Neutrophil (primary cell): ENCODE data around the gene SLC13A3.

Source experiments
- H3K27ac ChIP-seq: fragments of 200-600 bp; sonication (generic); 2 replicates; pipeline ENCODE4 v1.5.1; 2016; ENCODE audit warnings: mild to moderate bottlenecking, moderate library complexity
- H3K27me3 ChIP-seq: fragments of 200-600 bp; sonication (generic); 2 replicates; pipeline ENCODE4 v1.6.0; 2016; ENCODE audit warnings: mild to moderate bottlenecking
- H3K36me3 ChIP-seq: fragments of 200-600 bp; sonication (generic); 2 replicates; pipeline ENCODE4 v1.5.1; 2017
- H3K4me1 ChIP-seq, 2 experiments: fragments of 200-600 bp in 1 of 2; sonication (generic) in 1 of 2; 1 replicate in 1 of 2; 2 replicates in 1 of 2; pipeline versions ENCODE4 v1.5.1 to v1.6.1; 2013 to 2016; ENCODE audit warnings: low read depth in 1 of 2, low read length in 1 of 2, mild to moderate bottlenecking in 1 of 2, moderate library complexity in 1 of 2; ENCODE audit not compliant: control insufficient read depth in 1 of 2, insufficient read depth in 1 of 2
- H3K4me3 ChIP-seq, 2 experiments: fragments of 200-600 bp in 1 of 2; sonication (generic) in 1 of 2; 1 replicate in 1 of 2; 2 replicates in 1 of 2; pipeline ENCODE4 v1.5.1; 2013 to 2016; ENCODE audit warnings: low read depth in 1 of 2, low read length in 1 of 2, mild to moderate bottlenecking in 1 of 2, moderate library complexity in 1 of 2
- H3K9me3 ChIP-seq: fragments of 200-600 bp; sonication (generic); 2 replicates; pipeline ENCODE4 v1.5.1; 2016
- TF ChIP-seq, protein P1 (sequence below): fragments of 200-600 bp; sonication (generic); IDR thresholded peaks from 2 replicates; pipeline ENCODE4 v1.5.1; 2016; ENCODE audit warnings: antibody characterized with exemption

Gene SLC13A3

DNA sequence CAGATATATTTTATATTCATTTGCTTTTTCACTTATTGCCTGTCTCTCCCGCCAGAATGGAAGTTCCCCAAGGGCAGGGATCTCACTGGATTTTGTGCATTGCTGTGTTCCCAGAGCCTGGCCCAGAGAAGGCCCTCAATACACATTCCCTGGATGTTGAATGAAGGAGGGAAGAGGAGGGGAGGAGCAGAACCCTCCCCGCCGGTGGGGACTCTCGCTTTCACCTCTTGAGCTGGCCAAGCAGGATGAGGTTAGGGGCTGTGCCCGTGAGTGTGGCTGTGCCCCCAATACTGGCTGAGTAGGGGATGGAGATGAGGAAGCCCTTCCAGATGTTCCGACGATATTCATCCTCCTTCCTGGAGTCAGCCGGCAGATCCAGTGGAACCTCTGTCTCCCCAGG is 55.3 kb downstream of the SLC13A3 start:
- Histone ChIP-seq H3K9me3 (no peaks in the 10 kb centered on the region), H3K27ac (no peak overlapping the region), H3K36me3 (no peaks in the 10 kb centered on the region), H3K27me3 (peaks cover 15% of the 10 kb centered on the region), H3K4me1 (no peaks in the 10 kb centered on the region), H3K4me3 (no peak overlapping the region)
- TF ChIP-seq, protein P1, sequence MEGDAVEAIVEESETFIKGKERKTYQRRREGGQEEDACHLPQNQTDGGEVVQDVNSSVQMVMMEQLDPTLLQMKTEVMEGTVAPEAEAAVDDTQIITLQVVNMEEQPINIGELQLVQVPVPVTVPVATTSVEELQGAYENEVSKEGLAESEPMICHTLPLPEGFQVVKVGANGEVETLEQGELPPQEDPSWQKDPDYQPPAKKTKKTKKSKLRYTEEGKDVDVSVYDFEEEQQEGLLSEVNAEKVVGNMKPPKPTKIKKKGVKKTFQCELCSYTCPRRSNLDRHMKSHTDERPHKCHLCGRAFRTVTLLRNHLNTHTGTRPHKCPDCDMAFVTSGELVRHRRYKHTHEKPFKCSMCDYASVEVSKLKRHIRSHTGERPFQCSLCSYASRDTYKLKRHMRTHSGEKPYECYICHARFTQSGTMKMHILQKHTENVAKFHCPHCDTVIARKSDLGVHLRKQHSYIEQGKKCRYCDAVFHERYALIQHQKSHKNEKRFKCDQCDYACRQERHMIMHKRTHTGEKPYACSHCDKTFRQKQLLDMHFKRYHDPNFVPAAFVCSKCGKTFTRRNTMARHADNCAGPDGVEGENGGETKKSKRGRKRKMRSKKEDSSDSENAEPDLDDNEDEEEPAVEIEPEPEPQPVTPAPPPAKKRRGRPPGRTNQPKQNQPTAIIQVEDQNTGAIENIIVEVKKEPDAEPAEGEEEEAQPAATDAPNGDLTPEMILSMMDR, result no peak

DNA sequence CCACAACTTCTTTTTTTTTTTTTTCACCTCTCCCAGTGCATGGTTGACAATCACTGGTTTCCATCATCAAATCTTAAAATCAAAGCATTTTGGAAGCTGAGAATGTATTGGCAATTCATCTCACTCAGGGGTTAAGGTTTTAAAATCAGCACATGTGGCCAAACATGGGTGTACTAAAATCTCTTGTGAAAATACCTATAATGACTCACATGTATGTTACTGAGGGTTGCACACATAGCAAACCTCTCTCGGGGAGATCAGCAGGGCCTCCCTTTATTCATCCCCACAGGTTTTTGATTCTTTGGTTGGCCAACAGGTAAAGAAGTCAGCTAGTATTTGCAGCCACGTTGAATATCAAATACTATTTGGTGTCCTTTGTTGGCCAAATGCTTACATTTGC is 56.5 kb downstream of the SLC13A3 start:
- no peak overlapping the region for H3K4me3 ChIP-seq
- TF ChIP-seq, protein P1, result no peak
- no peak overlapping the region for H3K27ac ChIP-seq
- peaks cover 15% of the 10 kb centered on the region for H3K27me3 ChIP-seq
- no peaks in the 10 kb centered on the region for H3K9me3 ChIP-seq
- H3K36me3 ChIP-seq, result no peaks in the 10 kb centered on the region
- H3K4me1 ChIP-seq, result no peaks in the 10 kb centered on the region

DNA sequence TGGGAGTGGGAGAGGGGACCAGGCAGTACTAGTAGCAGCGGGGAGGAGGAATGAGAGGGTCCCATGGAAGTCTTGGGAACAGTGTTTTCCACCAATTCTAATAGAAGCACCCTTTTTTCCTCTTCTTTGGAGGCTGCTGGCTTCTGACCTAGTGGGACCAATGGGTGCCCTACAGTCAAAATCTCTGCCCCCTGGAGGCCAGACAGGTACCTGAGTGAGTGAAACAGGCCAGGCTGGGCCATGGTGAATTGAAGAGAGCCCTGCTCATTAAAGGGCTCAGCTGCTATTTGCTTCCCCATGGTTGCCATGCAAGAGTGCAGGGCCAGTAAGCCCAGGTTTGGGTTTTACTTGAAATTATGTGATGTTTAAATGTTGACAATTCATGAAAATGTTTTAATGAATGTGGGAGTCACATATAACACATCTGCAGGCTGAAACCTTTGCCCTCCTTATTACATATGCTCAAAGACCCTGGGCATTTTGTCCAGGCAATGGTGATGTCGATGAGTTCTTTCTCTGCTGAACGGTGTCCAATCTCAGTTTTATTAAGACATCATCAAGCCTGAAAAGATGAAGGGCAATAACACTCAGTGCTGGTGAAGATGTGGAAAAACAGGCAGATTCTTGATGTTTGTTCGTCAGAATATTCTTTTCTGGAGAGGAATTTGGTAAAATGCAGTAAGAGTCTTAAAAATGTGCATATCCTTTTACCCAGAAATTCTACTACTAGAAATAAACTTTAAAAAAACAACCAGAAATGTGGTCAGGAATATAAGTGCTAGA is 58.5 kb downstream of the SLC13A3 start:
- Histone ChIP-seq H3K4me3 (no peak overlapping the region), H3K27ac (no peak overlapping the region), H3K27me3 (peaks cover 15% of the 10 kb centered on the region), H3K36me3 (no peaks in the 10 kb centered on the region), H3K9me3 (no peaks in the 10 kb centered on the region), H3K4me1 (no peaks in the 10 kb centered on the region)
- TF ChIP-seq, protein P1, result no peak

DNA sequence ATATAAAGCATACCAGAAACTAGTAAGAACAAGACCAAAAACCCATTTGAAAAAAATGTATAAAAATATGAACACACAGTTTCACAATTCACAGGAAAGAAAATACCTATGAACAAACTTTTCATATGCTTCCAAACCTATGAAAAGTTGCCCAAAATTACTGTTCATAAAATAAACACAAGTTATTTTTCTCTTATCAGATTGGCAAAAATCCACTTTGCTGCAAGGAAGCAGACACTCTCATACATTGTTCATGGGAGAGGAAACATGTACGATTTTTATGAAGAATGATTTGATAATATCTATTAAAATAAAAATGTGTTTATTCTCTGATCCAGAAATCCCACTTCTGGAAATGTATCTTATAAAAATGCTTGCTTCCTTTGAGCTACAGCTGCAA is 60.8 kb downstream of the SLC13A3 start:
- no peak overlapping the region for H3K27ac ChIP-seq
- TF ChIP-seq, protein P1, result no peak
- H3K4me1 ChIP-seq, result no peaks in the 10 kb centered on the region
- peaks cover 4% of the 10 kb centered on the region for H3K27me3 ChIP-seq
- H3K36me3 ChIP-seq, result no peaks in the 10 kb centered on the region
- no peak overlapping the region for H3K4me3 ChIP-seq
- no peaks in the 10 kb centered on the region for H3K9me3 ChIP-seq

DNA sequence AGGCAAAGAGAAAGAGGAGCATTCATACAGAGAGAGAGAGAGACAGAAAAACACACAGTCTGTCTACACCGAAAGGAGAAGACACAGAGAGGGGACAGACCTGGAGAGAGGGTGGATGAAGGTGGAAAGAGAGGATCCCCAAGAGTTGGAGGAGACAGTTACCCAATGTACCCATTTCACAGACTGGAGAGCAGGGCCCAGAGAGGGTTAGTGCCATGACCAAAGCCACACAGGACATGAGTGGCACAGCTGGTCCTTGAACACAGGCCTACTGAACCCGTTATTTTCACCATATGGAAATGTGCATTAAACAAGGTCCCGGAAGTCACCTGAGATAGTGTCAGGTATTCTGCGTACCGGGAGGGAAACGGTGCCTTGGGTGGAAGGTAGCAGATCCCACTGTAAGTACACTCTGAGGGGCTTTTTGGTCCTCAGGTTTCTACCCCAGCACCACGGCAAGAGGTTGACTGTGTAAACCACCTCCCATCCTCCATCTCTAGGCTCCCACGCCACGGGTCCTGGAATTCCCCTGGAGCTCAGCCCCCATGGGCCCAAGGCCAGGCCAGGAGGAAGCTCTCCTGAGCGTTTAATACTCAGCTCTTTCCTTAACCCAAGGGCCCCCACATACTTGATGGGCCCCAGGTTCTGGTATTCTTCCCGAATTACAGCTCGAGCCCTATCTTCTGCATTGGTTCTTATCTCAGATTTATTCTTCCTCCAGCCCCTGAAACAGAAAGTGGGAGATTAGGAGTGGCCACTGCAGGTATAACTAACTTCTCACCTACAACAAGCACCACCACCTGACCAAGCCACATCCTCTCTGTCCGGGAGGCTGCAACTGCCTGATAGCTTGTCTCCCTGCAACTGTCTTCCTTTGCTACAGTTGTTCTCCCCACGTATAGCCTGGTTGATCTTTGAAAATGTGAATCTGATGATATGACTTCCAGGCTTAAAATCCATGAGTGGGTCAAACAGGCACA is 62.4 kb downstream of the SLC13A3 start:
- TF ChIP-seq, protein P1, result no peak
- Histone ChIP-seq H3K4me1 (no peaks in the 10 kb centered on the region), H3K27ac (no peak overlapping the region)

More for the DNA sequence above, 62.4 kb downstream of the SLC13A3 start:
- no peaks in the 10 kb centered on the region for H3K27me3 ChIP-seq
- H3K9me3 ChIP-seq, result no peaks in the 10 kb centered on the region
- no peak overlapping the region for H3K4me3 ChIP-seq
- H3K36me3 ChIP-seq, result no peaks in the 10 kb centered on the region
